Measurements from ENCODE around the gene ARGLU1.

ARGLU1 gene

GRCh38 chr13:106521095-106521799 is 46.7 kb downstream of the ARGLU1 start:
- TF ChIP-seq CTCF (IDR thresholded peaks at IDR 0.05; ENCODE audit: borderline replicate concordance, insufficient read depth, low read depth, low read length) = no peak
- no peak overlapping the region for H3K4me3 ChIP-seq (ENCODE audit: low read depth, low read length)

- no peak overlapping the region for H3K4me3 ChIP-seq (ENCODE audit: low read depth, low read length)
- no peak for TF ChIP-seq CTCF (IDR thresholded peaks at IDR 0.05; ENCODE audit: borderline replicate concordance, insufficient read depth, low read depth, low read length)
Observed at GRCh38 chr13:106520251-106521054, 47.5 kb downstream of the ARGLU1 start.

- no peak for TF ChIP-seq CTCF (IDR thresholded peaks at IDR 0.05; ENCODE audit: borderline replicate concordance, insufficient read depth, low read depth, low read length)
- no peak overlapping the region for H3K4me3 ChIP-seq (ENCODE audit: low read depth, low read length)
Observed at GRCh38 chr13:106518512-106518911, 49.4 kb downstream of the ARGLU1 start.

- H3K4me3 ChIP-seq (ENCODE audit: low read depth, low read length) = no peak overlapping the region
- TF ChIP-seq CTCF (IDR thresholded peaks at IDR 0.05; ENCODE audit: borderline replicate concordance, insufficient read depth, low read depth, low read length) = no peak
Observed at GRCh38 chr13:106517109-106517847, 50.7 kb downstream of the ARGLU1 start.

GRCh38 chr13:106515635-106516254 is 52.2 kb downstream of the ARGLU1 start:
- H3K4me3 ChIP-seq (ENCODE audit: low read depth, low read length) = no peak overlapping the region
- TF ChIP-seq CTCF (IDR thresholded peaks at IDR 0.05; ENCODE audit: borderline replicate concordance, insufficient read depth, low read depth, low read length) = no peak

GRCh38 chr13:106514928-106515634 is 52.9 kb downstream of the ARGLU1 start:
- TF ChIP-seq CTCF (IDR thresholded peaks at IDR 0.05; ENCODE audit: borderline replicate concordance, insufficient read depth, low read depth, low read length) = no peak
- no peak overlapping the region for H3K4me3 ChIP-seq (ENCODE audit: low read depth, low read length)
